Activated CD4-positive, alpha-beta T cell treated with anti-CD3 and anti-CD28 coated beads, Interleukin-2, amount 50 U/mL, for 1 hour (primary cell): Measurements from ENCODE around the gene P2RX4.
"Not testable (repeated sequence)": the region's sequence is repeated elsewhere in the genome, so short reads cannot be mapped to it uniquely, and the experiment has no call there.

ENCODE experiments used
- DNase-seq: peaks from one replicate; pipeline ENCODE4 v3.0.0-alpha.2; 2020

P2RX4 gene

DNA sequence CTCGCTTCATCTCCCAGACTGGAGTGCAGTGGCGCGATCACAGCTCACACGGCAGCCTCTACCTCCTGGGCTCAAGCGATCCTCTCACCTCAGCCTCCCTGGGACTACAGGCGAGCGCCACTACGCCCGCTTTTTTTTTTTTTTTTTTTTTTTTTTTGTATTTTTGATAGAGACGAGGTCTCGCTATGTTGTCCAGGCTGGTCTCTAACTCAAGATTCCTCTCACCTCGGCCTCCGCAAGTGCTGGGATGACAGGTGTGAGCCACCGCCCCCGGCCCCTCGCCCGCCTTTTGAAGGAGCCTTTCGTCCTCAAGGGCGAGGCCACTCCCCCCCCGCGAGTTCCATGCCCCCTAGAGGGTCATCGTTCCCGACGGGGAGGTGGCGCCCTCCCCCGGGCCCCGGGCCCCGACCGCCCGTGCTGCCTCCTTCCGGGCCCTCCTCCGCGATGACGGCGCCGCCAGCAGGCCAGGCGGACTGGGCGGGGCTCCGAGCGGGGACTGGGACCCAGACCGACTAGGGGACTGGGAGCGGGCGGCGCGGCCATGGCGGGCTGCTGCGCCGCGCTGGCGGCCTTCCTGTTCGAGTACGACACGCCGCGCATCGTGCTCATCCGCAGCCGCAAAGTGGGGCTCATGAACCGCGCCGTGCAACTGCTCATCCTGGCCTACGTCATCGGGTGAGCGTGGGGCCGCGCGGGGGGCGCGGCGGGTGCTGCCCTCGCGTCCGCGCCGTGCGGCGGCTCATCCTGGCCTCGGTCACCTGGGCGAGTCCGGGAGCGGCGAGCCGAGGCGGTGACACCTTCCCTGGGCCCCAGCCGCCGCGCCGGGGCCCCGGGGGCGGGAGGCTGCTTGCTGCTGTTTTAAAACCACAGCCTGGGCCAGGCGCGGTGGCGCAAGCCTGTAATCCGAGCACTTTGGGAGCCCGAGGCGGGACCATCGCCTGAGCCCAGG, at the start of gene P2RX4:
Gene P2RX4, plus strand, starts transcription at position 506 of the 949 bp plus-strand sequence. Its CDS starts 36 bp downstream, at position 542.
- peak; percentile 84 for DNase-seq

- DNase-seq: no peak
These were observed 47.5 kb upstream of the P2RX4 start for GRCh38 chr12:121162384-121162783.

- no peak for DNase-seq
These were observed 46.9 kb upstream of the P2RX4 start for GRCh38 chr12:121162985-121163384.

DNA sequence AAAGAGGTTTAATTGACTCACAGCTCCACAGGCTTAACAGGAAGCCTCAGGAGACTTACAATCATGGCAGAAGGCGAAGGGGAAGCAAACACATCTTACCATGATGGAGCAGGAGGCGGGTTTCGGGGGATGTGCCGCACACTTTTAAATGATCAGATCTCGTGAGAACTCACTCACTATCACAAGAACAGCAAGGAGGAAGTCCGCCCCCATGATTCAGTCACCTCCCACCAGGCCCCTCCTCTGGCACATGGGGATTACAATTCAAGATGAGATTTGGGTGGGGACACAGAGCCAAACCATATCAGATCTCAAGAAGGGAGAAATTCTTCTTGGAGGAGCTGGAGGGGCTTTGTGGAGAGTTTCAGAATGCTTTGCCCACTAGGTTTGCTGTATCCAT, 45.1 kb upstream of the P2RX4 start:
- DNase-seq: not testable (repeated sequence)

- no peak for DNase-seq
These were observed 44.6 kb upstream of the P2RX4 start for GRCh38 chr12:121165316-121165715.

- DNase-seq: no peak
These were observed 43.6 kb upstream of the P2RX4 start for GRCh38 chr12:121166356-121166755.

DNA sequence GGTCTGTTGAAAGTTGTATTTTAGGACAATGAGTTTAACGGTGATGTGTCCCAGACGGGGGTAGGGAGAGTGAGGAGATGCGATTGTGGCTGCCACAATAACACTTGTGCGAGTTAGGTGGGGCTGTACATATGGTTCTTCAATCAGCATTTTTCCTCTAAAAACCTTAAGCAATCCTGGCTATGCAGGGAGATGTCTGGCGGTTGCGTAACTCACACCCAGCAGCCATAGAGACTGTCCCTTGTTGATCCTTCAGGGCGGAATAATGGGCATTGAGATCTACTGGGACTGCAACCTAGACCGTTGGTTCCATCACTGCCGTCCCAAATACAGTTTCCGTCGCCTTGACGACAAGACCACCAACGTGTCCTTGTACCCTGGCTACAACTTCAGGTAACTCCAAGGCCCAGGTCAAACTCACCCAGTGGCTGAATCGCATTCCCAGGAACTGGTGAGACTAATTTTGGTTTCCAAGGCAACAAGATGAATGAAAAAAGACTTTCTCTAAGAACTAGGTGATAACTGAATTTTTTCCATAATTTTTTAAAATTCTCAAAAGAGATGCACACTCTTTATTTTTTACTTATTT, 42.6 kb upstream of the P2RX4 start:
- DNase-seq: no peak

- DNase-seq: no peak
These were observed 42.0 kb upstream of the P2RX4 start for GRCh38 chr12:121167951-121168350.

- no peak for DNase-seq
These were observed 39.8 kb upstream of the P2RX4 start for GRCh38 chr12:121170151-121170550.

DNA sequence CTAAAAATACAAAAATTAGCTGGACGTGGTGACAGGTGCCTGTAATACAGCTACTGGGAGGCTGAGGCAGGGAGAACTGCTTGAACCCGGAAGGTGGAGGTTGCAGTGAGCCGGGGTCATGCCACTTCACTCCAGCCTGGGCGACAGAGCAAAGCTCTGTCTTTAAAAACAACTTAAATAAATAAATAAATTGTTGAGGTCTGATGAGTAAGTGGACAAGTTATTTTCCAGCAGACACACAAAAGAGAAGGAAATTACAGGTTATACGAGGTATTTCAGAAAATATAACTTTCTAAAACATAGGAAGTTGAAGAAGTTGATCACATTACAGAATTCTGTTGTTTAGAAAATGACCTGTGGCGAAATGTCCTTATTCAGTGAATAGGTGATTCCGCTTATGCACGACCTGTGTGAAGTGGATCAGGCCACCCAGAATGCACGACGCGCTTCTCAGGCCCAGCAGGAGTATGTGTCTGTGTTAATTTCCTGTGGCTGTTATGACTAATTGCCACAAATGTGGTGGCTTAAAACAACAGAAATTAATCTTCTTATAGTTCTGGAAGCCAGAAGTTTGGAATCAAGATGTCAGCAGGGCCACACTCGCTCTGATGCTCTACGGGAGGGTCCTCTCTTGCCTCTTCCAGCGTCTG, 39.2 kb upstream of the P2RX4 start:
- DNase-seq: no peak

GRCh38 chr12:121172145-121172544, 37.8 kb upstream of the P2RX4 start:
- no peak for DNase-seq

DNA sequence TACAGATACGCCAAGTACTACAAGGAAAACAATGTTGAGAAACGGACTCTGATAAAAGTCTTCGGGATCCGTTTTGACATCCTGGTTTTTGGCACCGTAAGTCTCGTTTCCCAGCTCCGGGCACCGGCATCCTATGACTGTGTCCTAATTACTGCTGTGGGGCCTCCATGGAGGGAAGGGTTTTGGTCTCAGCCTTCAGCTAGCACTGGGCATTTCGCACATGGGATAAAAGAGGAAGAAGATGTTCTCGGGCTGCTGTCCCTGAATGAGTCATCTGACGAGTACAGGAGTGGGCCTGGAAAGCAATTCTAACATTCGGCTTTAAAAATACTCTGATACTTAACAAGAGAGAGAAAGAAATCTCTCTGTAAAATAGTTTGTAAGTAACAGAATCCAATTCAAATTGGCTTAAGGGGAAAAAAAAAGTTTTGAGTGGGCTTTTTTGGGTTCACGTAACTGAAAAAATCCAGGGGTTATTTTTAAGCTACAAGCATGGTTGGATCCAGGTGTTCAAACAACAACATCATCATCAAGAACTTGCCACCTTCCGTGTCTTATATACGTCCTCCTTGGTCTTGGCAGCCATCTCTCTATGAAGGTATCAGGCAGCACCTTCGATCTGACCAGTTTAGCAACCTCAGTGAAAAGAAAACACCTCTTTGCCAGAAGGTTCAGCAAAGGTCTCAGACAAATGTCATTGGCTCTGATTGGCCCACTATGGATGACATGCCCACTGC, 34.4 kb upstream of the P2RX4 start:
- no peak for DNase-seq

GRCh38 chr12:121176826-121177529, 33.0 kb upstream of the P2RX4 start:
- DNase-seq: no peak

DNA sequence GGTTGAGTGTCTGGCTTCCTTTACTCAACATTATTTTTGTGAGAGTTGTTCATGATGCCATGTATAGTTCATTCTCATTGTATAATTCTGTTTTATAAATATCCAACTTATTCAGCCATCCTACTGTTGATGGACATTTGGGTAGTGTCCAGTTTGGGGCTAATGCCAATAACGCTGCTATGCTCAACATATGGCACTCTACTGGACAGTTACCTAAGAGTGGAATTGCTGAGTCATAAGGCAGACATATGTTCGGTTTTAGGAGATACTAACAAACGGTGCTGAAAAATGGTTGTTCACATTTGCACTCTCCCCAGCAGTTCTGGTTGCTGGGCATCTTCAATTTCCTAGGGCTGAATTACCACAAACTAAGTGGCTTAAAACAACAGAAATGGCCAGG, 28.7 kb upstream of the P2RX4 start:
- no peak for DNase-seq

DNA sequence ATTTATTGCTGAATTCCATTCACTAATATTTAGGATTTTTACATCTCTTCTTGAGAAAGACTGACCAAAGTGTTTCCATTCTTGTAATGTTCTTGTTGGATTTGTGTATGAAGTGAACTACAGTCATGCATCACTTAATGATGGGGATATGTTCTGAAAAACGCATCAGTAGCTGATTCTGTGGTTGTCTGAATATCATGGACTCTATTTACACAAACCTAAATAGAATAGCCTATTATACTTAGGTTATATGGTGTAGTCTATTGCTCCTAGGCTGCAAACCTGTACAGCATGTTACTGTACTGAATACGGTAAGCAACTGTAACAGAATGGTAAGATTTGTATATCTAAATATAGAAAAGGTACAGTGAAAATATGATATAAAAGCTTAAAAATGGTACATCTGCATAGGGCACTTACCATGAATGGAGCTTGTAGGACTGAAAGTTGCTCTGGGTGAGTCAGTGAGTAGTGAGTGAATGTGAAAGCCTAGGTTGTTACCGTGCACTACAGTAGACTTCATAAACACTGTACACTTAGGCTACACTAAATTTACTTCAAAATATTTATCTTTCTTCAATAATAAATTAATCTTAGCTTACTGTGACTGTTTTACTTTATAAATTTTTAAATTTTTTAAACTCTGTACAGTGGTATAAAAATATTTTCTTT, 27.6 kb upstream of the P2RX4 start:
- DNase-seq: no peak

DNA sequence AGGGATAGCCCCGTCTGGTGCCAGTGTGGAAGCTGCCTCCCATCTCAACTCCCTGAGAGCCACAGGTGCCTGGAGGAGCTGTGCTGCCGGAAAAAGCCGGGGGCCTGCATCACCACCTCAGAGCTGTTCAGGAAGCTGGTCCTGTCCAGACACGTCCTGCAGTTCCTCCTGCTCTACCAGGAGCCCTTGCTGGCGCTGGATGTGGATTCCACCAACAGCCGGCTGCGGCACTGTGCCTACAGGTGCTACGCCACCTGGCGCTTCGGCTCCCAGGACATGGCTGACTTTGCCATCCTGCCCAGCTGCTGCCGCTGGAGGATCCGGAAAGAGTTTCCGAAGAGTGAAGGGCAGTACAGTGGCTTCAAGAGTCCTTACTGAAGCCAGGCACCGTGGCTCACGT, 25.5 kb upstream of the P2RX4 start:
- no peak for DNase-seq

DNA sequence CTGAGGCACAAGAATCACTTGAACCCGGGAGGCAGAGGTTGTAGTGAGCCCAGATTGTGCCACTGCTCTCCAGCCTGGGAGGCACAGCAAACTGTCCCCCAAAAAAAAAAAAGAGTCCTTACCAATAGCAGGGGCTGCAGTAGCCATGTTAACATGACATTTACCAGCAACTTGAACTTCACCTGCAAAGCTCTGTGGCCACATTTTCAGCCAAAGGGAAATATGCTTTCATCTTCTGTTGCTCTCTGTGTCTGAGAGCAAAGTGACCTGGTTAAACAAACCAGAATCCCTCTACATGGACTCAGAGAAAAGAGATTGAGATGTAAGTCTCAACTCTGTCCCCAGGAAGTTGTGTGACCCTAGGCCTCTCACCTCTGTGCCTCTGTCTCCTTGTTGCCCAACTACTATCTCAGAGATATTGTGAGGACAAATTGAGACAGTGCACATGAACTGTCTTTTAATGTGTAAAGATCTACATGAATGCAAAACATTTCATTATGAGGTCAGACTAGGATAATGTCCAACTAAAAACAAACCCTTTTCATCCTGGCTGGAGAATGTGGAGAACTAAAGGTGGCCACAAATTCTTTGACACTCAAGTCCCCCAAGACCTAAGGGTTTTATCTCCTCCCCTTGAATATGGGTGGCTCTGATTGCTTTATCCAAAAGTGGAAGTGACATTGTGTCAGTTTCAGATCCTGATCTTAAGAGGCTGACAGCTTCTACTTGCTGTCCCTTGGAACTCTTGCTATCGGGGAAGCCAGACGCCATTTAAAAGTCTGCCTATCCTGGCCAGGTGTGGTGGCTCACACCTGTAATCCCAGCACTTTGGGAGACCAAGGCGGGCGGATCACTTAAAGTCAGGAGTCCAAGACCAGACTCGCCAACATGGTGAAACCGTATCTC, 24.7 kb upstream of the P2RX4 start:
- DNase-seq: no peak

DNA sequence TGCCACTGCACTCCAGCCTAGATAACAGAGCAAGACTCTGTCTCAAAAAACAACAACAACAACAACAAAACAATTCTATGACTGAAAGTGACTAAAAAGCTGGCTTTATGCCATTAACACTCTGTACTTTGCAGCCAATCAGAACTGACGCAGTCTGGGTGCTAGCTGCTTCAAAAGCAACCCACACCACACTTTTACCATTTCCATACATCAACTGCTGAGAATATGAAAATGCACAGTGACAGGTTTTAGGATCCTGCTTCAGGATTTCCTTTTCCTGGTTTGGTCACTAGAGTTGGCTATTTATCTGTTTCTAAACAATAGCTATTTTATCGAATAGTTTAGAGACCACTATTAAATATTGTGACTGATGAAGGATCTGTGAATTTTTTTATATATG, 23.1 kb upstream of the P2RX4 start:
- no peak for DNase-seq

DNA sequence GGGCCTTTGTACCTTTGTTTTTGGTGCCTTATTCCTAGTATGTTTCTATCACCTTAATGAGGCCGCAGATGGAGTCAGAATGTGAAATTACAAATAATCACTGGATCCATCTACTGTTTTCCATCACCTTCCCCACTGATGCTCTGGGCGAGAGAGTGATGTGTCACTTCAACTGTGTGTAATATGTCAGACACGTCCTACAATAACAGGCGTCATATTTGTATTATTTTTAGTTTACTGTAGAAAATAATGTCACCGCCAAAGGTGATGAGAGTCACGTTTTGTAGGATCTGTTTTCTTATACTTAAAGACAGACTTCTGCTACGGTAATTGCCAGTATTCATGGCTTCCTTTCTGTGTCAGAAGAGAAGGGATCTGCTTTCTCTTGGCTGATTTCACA, 22.4 kb upstream of the P2RX4 start:
- DNase-seq: no peak

DNA sequence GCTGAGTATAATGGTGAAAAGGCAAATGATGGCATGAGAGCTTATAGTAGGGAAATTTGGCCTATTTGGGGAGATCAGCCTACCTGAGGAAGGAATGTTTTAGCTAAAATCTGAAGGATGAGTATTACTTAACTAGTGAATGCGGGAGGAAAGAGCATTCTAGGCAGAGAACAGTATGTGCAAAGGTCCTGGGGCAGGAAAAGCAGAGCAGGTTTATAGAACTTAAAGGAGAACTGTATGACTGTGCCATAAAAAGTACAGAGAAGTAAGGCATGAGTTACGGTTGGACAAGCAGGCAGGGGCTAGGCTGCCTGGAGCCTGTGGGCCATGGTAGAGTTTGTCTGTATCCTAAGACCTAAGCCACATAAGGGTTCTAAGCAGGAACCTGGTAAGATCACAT, 21.7 kb upstream of the P2RX4 start:
- no peak for DNase-seq

GRCh38 chr12:121189131-121189530, 20.8 kb upstream of the P2RX4 start:
- DNase-seq: no peak
